Right forelimb (tissue), 1 donor: Measurements from ENCODE around the gene MAP4K4.

Experiments used
- DNase-seq: peaks from one replicate; pipeline ENCODE4 v3.0.0-alpha.2; 2018

Gene MAP4K4

GRCh38 chr2:101693991-101694588 is 3.4 kb upstream of the MAP4K4 start:
- DNase-seq, result no peak

- peak; percentile 49 for DNase-seq
Measured at GRCh38 chr2:101696272-101697123, 1.0 kb upstream of the MAP4K4 start.

GRCh38 chr2:101698014-101698843 is 722 bp downstream of the MAP4K4 start:
- peak; percentile 67 for DNase-seq

GRCh38 chr2:101698844-101699754 is 1.6 kb downstream of the MAP4K4 start:
- no peak for DNase-seq

- DNase-seq, result no peak
Measured at GRCh38 chr2:101699755-101700461, 2.4 kb downstream of the MAP4K4 start.

GRCh38 chr2:101704046-101704466 is 6.5 kb downstream of the MAP4K4 start:
- no peak for DNase-seq

GRCh38 chr2:101704816-101705578 is 7.5 kb downstream of the MAP4K4 start:
- DNase-seq, result no peak

GRCh38 chr2:101706121-101706818 is 8.8 kb downstream of the MAP4K4 start:
- DNase-seq, result no peak

- no peak for DNase-seq
Measured at GRCh38 chr2:101706819-101707177, 9.3 kb downstream of the MAP4K4 start.

GRCh38 chr2:101710036-101710435 is 12.5 kb downstream of the MAP4K4 start:
- no peak for DNase-seq

GRCh38 chr2:101710471-101711318 is 13.2 kb downstream of the MAP4K4 start:
- DNase-seq, result no peak

- DNase-seq, result no peak
Measured at GRCh38 chr2:101714118-101714517, 16.6 kb downstream of the MAP4K4 start.

- DNase-seq, result no peak
Measured at GRCh38 chr2:101717071-101717845, 19.8 kb downstream of the MAP4K4 start.

GRCh38 chr2:101718479-101718878 is 21.0 kb downstream of the MAP4K4 start:
- no peak for DNase-seq

GRCh38 chr2:101718993-101719571 is 21.6 kb downstream of the MAP4K4 start:
- DNase-seq, result no peak

- no peak for DNase-seq
Measured at GRCh38 chr2:101720732-101721131, 23.2 kb downstream of the MAP4K4 start.

- DNase-seq, result no peak
Measured at GRCh38 chr2:101722864-101723263, 25.4 kb downstream of the MAP4K4 start.
